Fibroblast of pulmonary artery (primary cell): Measurements from ENCODE around the gene GARS1.

Source experiments
- DNase-seq: peaks from one replicate; pipeline ENCODE4 v3.0.0-alpha.2; 2010; ENCODE audit warnings: low read depth
- H3K4me3 ChIP-seq: replicated peaks from 2 replicates; pipeline ENCODE4 v1.5.1; 2011; ENCODE audit warnings: low read depth, mild to moderate bottlenecking, control low read depth, low read length, moderate library complexity
- TF ChIP-seq, protein P1 (sequence below): IDR thresholded peaks from 2 replicates; pipeline ENCODE4 v1.5.1; 2011; ENCODE audit warnings: mild to moderate bottlenecking, control low read depth, low read length, inconsistent platforms; ENCODE audit errors: missing control alignments

GARS1 gene

GRCh38 chr7:30647589-30648364 is 53.1 kb downstream of the GARS1 start:
- TF ChIP-seq, protein P1, sequence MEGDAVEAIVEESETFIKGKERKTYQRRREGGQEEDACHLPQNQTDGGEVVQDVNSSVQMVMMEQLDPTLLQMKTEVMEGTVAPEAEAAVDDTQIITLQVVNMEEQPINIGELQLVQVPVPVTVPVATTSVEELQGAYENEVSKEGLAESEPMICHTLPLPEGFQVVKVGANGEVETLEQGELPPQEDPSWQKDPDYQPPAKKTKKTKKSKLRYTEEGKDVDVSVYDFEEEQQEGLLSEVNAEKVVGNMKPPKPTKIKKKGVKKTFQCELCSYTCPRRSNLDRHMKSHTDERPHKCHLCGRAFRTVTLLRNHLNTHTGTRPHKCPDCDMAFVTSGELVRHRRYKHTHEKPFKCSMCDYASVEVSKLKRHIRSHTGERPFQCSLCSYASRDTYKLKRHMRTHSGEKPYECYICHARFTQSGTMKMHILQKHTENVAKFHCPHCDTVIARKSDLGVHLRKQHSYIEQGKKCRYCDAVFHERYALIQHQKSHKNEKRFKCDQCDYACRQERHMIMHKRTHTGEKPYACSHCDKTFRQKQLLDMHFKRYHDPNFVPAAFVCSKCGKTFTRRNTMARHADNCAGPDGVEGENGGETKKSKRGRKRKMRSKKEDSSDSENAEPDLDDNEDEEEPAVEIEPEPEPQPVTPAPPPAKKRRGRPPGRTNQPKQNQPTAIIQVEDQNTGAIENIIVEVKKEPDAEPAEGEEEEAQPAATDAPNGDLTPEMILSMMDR: no peak
- no peak for DNase-seq
- H3K4me3 ChIP-seq: no peak overlapping the region

DNA sequence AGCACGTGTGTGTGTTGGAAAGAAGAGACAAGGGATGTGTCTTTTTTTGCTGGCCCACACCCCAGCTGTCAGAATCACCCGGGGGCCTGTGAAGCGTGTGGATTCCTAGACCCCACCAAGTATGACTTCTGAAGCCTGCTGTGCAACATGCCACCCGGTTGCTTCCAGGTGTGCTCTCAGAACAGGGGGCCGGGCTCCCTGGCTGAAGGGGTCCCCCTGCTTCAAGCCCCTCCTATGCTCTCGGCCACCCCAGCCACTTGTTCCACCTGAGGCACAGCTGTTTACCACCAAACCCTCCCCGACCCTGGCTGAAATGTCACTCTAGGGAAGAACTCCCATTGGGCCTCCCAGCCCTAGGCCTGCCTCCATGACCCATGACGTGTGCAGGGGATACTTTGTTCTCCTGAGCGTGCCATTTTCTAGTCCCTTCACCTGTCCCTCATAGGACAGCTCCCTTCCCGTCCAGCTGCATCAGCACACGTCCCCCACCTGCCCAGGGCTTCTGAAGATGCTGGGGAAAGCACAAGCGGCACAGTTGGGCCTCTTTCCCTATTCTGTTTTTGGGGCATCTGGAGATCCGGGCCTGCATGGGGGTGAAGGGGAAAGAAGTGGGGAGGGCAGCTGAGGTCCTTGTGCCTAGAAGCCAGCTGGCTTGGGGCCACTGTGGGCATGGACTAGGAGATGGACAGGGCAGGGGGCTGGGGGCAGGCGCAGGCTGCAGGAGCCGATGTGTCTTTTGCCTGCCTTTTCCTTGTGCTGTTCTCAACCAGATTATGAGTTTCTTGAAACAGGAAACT is 54.3 kb downstream of the GARS1 start:
- TF ChIP-seq, protein P1: no peak
- DNase-seq: no peak
- no peak overlapping the region for H3K4me3 ChIP-seq

DNA sequence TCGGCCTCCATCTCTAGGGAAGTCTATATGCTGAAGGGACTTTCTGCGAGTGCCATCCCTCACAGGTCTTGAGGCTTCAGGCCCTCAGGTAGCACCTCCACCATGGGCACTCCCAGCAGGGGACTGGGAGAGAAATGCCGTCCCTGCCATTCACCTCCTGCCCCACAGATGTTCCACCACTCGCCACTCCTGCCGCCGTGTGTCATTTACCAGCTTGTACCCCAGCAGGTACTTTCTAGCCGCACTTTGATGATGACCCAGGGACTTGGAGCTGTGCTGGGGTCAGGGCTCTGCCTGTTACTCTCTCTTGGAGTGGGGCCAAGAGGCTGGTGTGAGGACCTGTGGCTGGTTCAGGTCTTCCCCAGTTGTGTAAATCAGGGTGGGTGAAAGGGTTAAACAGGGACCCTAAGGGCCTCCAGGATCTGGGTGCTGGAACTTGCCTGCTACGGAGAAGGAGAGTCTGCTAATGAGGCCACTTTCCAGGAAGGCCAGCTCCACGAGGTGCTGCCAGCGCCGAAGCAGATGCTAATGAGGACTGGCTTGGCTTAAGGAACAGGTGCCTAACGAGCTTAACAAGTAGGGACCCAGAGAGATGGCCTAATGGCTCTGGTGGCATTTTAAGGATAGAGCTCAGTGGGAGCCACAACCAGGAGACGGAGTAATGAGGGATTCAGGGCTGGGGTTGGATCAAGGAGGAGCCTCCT is 55.2 kb downstream of the GARS1 start:
- no peak overlapping the region for H3K4me3 ChIP-seq
- DNase-seq: no peak
- TF ChIP-seq, protein P1: no peak

- H3K4me3 ChIP-seq: no peak overlapping the region
- TF ChIP-seq, protein P1: no peak
- DNase-seq: no peak
These were observed 55.7 kb downstream of the GARS1 start for GRCh38 chr7:30650421-30650808.

GRCh38 chr7:30652132-30652531 is 57.5 kb downstream of the GARS1 start:
- no peak for DNase-seq
- no peak overlapping the region for H3K4me3 ChIP-seq
- TF ChIP-seq, protein P1: no peak

GRCh38 chr7:30652698-30653641 is 58.3 kb downstream of the GARS1 start:
- H3K4me3 ChIP-seq: no peak overlapping the region
- TF ChIP-seq, protein P1: no peak
- no peak for DNase-seq
